GM19193 (cell line): ENCODE results near the gene CCN5.

Source experiments
- POLR2A ChIP-seq: IDR thresholded peaks from 4 replicates; pipeline ENCODE4 v1.6.1; 2011; ENCODE audit not compliant: insufficient read depth, insufficient read length; ENCODE audit errors: extremely low read depth

CCN5 gene

GRCh38 chr20:44714701-44715498, at the start of gene CCN5:
Gene CCN5 (plus strand): TSS chr20:44715369. CDS start chr20:44715391, 22 bp downstream.
- TF ChIP-seq POLR2A: no peak

GRCh38 chr20:44666066-44666465, 49.1 kb upstream of the CCN5 start:
- TF ChIP-seq POLR2A: no peak

DNA sequence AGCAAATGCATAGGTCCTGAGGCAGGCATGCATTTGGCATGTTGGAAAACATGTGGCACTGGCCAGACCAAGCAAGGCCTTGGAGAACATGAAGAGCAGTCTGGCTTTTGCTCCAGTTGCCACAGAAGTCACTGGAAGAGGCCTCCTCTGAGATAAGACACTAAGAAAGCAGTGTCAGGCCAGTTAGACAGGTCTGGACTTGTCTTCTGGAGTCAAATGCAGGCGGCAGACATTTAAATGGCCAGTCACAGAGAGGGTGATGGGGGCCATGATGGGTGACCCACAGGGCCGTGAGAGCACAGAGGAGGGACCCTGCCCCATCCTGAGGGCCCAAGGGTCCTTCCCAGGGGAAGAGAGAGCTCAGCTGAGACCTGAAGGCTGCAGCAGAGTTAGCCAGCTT, 36.9 kb upstream of the CCN5 start:
- no peak for TF ChIP-seq POLR2A

DNA sequence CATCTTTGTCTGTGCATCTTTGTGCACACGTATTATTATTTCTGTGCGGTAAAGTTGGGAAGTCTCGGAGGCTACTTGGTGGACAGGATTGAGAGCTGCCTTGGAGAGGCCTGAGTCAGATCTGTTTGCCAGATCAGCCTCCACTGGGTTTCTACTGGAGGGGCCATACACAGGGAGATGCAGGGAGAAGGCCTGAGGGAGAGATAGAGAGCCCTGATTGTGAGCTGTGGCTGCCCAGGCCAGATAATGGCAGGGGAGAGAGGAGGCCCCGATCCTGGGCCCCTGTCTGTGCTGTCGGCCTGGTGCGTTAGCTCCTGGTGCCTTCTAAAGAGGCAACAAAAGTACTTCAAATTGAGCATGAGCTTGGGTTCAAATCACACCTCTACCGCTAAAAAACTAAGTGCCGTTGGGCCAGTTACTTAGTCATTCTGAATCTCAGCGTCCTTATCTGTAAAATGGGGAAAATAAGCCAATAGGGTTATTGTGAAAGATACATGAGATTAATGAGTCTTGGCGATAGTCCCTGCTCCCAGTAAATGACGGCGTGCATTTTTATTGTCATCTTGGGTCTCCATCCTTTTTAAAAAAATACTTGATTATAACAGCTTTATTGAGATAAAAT, 36.1 kb upstream of the CCN5 start:
- no peak for TF ChIP-seq POLR2A

- TF ChIP-seq POLR2A: no peak
Measured at GRCh38 chr20:44681796-44682566, 33.2 kb upstream of the CCN5 start.

GRCh38 chr20:44683263-44684046, 31.7 kb upstream of the CCN5 start:
- no peak for TF ChIP-seq POLR2A

- no peak for TF ChIP-seq POLR2A
Measured at GRCh38 chr20:44684047-44684967, 30.9 kb upstream of the CCN5 start.

- TF ChIP-seq POLR2A: no peak
Measured at GRCh38 chr20:44686934-44687333, 28.2 kb upstream of the CCN5 start.

- no peak for TF ChIP-seq POLR2A
Measured at GRCh38 chr20:44688053-44688625, 27.0 kb upstream of the CCN5 start.

- no peak for TF ChIP-seq POLR2A
Measured at GRCh38 chr20:44689809-44690208, 25.4 kb upstream of the CCN5 start.

GRCh38 chr20:44690781-44691423, 24.3 kb upstream of the CCN5 start:
- TF ChIP-seq POLR2A: no peak

DNA sequence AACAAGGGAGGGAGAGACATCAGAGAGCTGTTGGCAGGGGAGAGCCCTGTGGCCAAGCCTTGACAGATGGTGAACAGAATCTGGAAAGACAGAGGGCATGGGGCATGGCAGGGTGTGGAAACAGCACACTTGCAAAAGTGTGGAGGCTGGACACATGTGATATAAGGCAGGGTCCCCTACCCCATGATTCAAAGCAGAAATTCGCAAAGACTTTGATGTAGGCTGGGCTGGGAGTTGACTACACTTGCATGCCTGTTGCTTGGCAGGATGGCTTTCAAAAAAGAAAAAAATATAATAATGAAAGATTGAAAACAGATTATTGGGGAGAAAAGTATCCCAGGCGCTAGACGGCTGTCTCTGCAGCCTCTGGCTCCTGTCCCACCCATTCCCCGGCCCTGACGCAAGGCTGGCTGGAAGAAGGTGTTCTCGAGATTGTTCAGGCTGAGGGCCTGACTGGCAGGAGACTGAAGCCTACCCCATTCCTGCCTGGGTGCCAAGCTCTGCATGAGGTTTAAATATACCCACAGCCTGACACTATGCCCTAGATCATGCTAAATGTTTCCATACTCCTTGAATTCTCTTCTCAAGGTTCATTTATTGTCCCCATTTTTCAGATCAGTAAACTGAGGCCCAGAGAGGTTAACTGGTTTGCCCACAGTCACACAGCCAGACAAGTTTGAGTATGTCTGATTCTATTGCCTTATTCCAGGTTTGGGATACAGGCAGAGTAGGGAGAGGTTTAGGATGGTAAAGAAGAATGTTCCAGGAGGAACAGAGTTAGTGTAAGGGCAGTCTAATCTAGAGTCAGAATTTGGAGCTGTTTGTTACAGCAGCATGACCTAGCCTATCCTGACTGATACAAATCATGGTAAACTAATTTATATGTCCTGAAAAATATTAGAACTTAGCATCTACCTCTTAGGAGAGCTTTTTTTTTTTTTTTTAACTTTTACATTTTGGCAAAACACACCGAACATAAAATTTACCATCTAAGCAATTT, 23.4 kb upstream of the CCN5 start:
- TF ChIP-seq POLR2A: no peak

DNA sequence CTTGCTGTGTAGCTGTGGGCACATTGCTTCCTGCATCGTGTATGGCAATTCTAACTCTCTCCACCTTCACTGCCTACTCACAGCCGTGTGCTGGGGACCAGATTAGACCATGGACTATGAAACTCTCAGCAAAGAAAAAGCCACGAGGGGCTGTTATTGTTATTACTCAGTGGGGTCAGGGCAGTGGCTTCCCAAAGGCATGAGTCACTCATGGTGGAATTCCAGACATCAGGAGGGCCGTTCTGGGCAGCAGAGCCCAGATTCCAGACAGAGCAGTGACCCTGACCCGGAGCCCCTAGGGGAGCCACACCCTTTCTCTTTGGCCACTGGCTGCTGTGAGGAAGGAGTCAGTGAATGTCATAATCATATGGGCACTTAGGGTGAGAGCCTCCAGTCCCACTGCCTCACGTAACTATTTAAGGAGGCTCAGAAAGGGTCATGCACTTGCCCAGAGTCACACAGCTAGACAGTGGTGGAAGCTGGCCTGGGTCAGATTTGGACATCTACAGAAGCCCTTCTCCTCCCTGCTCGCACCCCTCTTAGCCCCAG, 22.2 kb upstream of the CCN5 start:
- TF ChIP-seq POLR2A: no peak
